Endothelial cell of umbilical vein (primary cell): ENCODE data around the gene GNAQ. TPM values are rescaled to one million over a fixed set of nuclear protein-coding genes. Genes with fewer than 3 reads are reported as not detected.

Source experiments
- BruUV-seq: library from RNA; stranded (reverse); fragments of 400-500 nt; replicated peaks from 2 replicates; lab custom pipeline; 2021; lab: Mats Ljungman, UMichigan
- CTCF ChIA-PET: fragments of 300-600, 350-600 bp; sonication (Branson Sonifier 250); formaldehyde crosslinking; loops from one replicate; lab custom pipeline; 2021; ENCODE audit warnings: antibody characterized with exemption, inconsistent platforms; lab: Charles Lee
- POLR2A ChIA-PET: fragments of 300-600, 350-600 bp; sonication (Branson Sonifier 250); formaldehyde crosslinking; loops from one replicate; lab custom pipeline; 2021; ENCODE audit warnings: antibody characterized with exemption, inconsistent platforms; lab: Charles Lee
- DNase-seq: peaks from one replicate; pipeline ENCODE4 v3.0.0-alpha.2; 2011; ENCODE audit warnings: low read depth, low spot score
- FAIRE-seq: peaks from 2 replicates; lab custom pipeline; 2011; peaks lifted over from hg19 to GRCh38; lab: Jason Lieb, UNC
- H2AFZ ChIP-seq: 2 replicates; pipeline ENCODE4 v1.6.0; 2012; ENCODE audit warnings: low read depth, low read length, control low read depth, inconsistent platforms
- H3K27ac ChIP-seq: 2 replicates; pipeline ENCODE4 v1.5.1; 2011; ENCODE audit warnings: low read depth, mild to moderate bottlenecking, control low read depth, low read length, moderate library complexity; ENCODE audit not compliant: insufficient read depth
- H3K27me3 ChIP-seq, 2 experiments: 2 replicates each; pipeline versions ENCODE4 v1.6.0 to v1.6.1; 2011; ENCODE audit warnings: low read length in 2 of 2, mixed read lengths in 1 of 2; ENCODE audit not compliant: control insufficient read depth in 2 of 2, insufficient read depth in 2 of 2
- H3K36me3 ChIP-seq, 2 experiments: 2 replicates in 1 of 2; 3 replicates in 1 of 2; pipeline ENCODE4 v1.5.1; 2011; ENCODE audit warnings: low read length in 2 of 2, mild to moderate bottlenecking in 1 of 2, moderate library complexity in 1 of 2; ENCODE audit not compliant: control insufficient read depth in 2 of 2, insufficient read depth in 2 of 2; ENCODE audit errors: extremely low read depth in 1 of 2
- H3K4me1 ChIP-seq: 3 replicates; pipeline ENCODE4 v1.5.1; 2011; ENCODE audit warnings: mild to moderate bottlenecking, low read length; ENCODE audit not compliant: control insufficient read depth, insufficient read depth; ENCODE audit errors: extremely low read depth
- H3K4me2 ChIP-seq: 2 replicates; pipeline ENCODE4 v1.6.1; 2011; ENCODE audit warnings: low read length, control low read depth, mixed read lengths; ENCODE audit not compliant: insufficient read depth
- H3K4me3 ChIP-seq, 3 experiments: fragments of 200-600 bp in 1 of 3; sonication (generic), shearing (Covaris generic) in 1 of 3; replicated peaks in 1 of 3; 2 replicates each; pipeline ENCODE4 v1.5.1; 2011 to 2016; ENCODE audit warnings: control low read depth in 3 of 3, low read length in 3 of 3, mild to moderate bottlenecking in 2 of 3, inconsistent platforms in 1 of 3, low read depth in 1 of 3, moderate library complexity in 1 of 3; ENCODE audit not compliant: insufficient read depth in 1 of 3
- H3K79me2 ChIP-seq: 2 replicates; pipeline ENCODE4 v1.6.0; 2012; ENCODE audit warnings: low read length, inconsistent platforms; ENCODE audit not compliant: control insufficient read depth, insufficient read depth
- H3K9ac ChIP-seq: replicated peaks from 2 replicates; pipeline ENCODE3; 2011; ENCODE audit warnings: low read length, control low read depth; ENCODE audit not compliant: insufficient read depth; ENCODE audit errors: extremely low read depth
- H3K9me1 ChIP-seq: replicated peaks from 3 replicates; pipeline ENCODE4 v1.6.0; 2011; ENCODE audit warnings: mild to moderate bottlenecking, low read length; ENCODE audit not compliant: control insufficient read depth, insufficient read depth; ENCODE audit errors: extremely low read depth
- H3K9me3 ChIP-seq: replicated peaks from 2 replicates; pipeline ENCODE4 v1.5.1; 2012; ENCODE audit warnings: low read length, inconsistent platforms; ENCODE audit not compliant: control insufficient read depth, insufficient read depth
- H4K20me1 ChIP-seq: replicated peaks from 2 replicates; pipeline ENCODE3; 2011; ENCODE audit warnings: mild to moderate bottlenecking, low read length; ENCODE audit not compliant: control insufficient read depth, insufficient read depth; ENCODE audit errors: extremely low read depth
- EZH2 ChIP-seq: IDR thresholded peaks from 2 replicates; pipeline ENCODE4 v1.6.1; 2012; ENCODE audit warnings: borderline replicate concordance, low read depth, mild to moderate bottlenecking, moderate library complexity, low read length, inconsistent platforms; ENCODE audit not compliant: severe bottlenecking
- FOS ChIP-seq: IDR thresholded peaks from 2 replicates; pipeline ENCODE4 v1.6.1; 2011; ENCODE audit warnings: mild to moderate bottlenecking, low read length, moderate library complexity, borderline replicate concordance; ENCODE audit not compliant: insufficient read depth
- GATA2 ChIP-seq: IDR thresholded peaks from 2 replicates; pipeline ENCODE4 v1.7.0; 2011; ENCODE audit warnings: low read depth, mild to moderate bottlenecking, moderate library complexity, mixed read lengths, low read length; ENCODE audit not compliant: insufficient read length, insufficient read depth
- JUN ChIP-seq: IDR thresholded peaks from 2 replicates; pipeline ENCODE4 v1.6.1; 2011; ENCODE audit warnings: borderline replicate concordance, low read depth; ENCODE audit not compliant: insufficient read length, insufficient read depth
- MAX ChIP-seq: IDR thresholded peaks from 2 replicates; pipeline ENCODE4 v1.6.1; 2011; ENCODE audit not compliant: insufficient read depth, insufficient read length
- MYC ChIP-seq: IDR thresholded peaks from one replicate; pipeline ENCODE4 v1.6.1; 2011; ENCODE audit warnings: mild to moderate bottlenecking, low read depth, low read length
- POLR2AphosphoS5 ChIP-seq: IDR thresholded peaks from 2 replicates; pipeline ENCODE4 v1.6.1; 2012; ENCODE audit warnings: low read depth, mild to moderate bottlenecking, control low read depth, low read length, moderate library complexity; ENCODE audit not compliant: insufficient read depth
- dilution Hi-C: fragments of 300-500 bp; cut with MboI; formaldehyde crosslinking; loops from one replicate; pipeline ENCODE4 v1.15.0; 2019; ENCODE audit warnings: low sequenced_read_pairs; ENCODE audit not compliant: extremely low pct_ligation_motif_present
- intact Hi-C: fragments of 100-400 bp; cut with micrococcal nuclease; formaldehyde crosslinking; loops from one replicate; pipeline ENCODE4 v1.10.0; 2022
- polyA plus RNA-seq, 4 experiments: library from polyadenylated mRNA; depleted of rRNA in 3 of 4; stranded (reverse) in 3 of 4; unstranded in 1 of 4; fragments of >200 nt; gene quantifications; 2 replicates each; pipeline versions ENCODE4 v1.2.1 to v1.2.3, GENCODE V29; 2011 to 2012; ENCODE audit warnings: missing spikeins in 1 of 4
- total RNA-seq: library from RNA; stranded (reverse); gene quantifications from 2 replicates; pipeline ENCODE4 v1.2.3, GENCODE V29; 2021
- TF ChIP-seq, protein P1 (sequence below), 2 donors: IDR thresholded peaks; 1 replicate in 1 of 2; 2 replicates in 1 of 2; pipeline ENCODE4 v1.5.1; 2011; ENCODE audit warnings: low read length in 2 of 2, mild to moderate bottlenecking in 2 of 2, moderate library complexity in 2 of 2, control low read depth in 1 of 2, inconsistent platforms in 1 of 2, low read depth in 1 of 2; ENCODE audit not compliant: insufficient read depth in 1 of 2; ENCODE audit errors: extremely low read depth in 1 of 2

The GNAQ gene
- total and polyA plus RNA-seq, 2 donors (not counting 3 experiments of a cell fraction or from before 2014, with no cell fraction given) = 26.1 to 67.3 TPM

- TF ChIP-seq MAX (no peak), MYC (no peak), EZH2 (no peak), JUN (no peak), FOS (no peak), POLR2AphosphoS5 (no peak), GATA2 (no peak)
- TF ChIP-seq, protein P1, sequence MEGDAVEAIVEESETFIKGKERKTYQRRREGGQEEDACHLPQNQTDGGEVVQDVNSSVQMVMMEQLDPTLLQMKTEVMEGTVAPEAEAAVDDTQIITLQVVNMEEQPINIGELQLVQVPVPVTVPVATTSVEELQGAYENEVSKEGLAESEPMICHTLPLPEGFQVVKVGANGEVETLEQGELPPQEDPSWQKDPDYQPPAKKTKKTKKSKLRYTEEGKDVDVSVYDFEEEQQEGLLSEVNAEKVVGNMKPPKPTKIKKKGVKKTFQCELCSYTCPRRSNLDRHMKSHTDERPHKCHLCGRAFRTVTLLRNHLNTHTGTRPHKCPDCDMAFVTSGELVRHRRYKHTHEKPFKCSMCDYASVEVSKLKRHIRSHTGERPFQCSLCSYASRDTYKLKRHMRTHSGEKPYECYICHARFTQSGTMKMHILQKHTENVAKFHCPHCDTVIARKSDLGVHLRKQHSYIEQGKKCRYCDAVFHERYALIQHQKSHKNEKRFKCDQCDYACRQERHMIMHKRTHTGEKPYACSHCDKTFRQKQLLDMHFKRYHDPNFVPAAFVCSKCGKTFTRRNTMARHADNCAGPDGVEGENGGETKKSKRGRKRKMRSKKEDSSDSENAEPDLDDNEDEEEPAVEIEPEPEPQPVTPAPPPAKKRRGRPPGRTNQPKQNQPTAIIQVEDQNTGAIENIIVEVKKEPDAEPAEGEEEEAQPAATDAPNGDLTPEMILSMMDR (IDR thresholded peaks at IDR 0.05; ENCODE audit: extremely low read depth in 1 of 2, insufficient read depth in 1 of 2, low read depth in 1 of 2, low read length in 2 of 2) = no peak
- DNase-seq (no peak), FAIRE-seq (no peak)
- Histone ChIP-seq H3K4me1 (no peaks in the 10 kb centered on the region), H3K79me2 (no peaks in the 10 kb centered on the region), H3K36me3 (peaks cover 3 to 7% of the 10 kb centered on the region in 2 experiments), H3K4me2 (no peak overlapping the region), H3K9me1 (no peaks in the 10 kb centered on the region), H3K9ac (no peak overlapping the region), H4K20me1 (no peaks in the 10 kb centered on the region), H3K4me3 (no peak overlapping the region), H2AFZ (no peak overlapping the region), H3K27me3 (no peaks in the 10 kb centered on the region), H3K9me3 (no peaks in the 10 kb centered on the region), H3K27ac (no peak overlapping the region)
- intact Hi-C loops (no loop called here), dilution Hi-C loops (no loop called here)
- BruUV-seq = no TSS peak
- CTCF ChIA-PET = interaction anchor here (1.3 kb wide), 1 partner anchor 24 kb away, joined by 6 read pairs; no protein-coding TSS in a partner anchor
- POLR2A ChIA-PET = no interaction called here
Observed at GRCh38 chr9:77726814-77727213, 304.8 kb downstream of the GNAQ start.
